Fibroblast of the aortic adventitia (primary cell): Measurements from ENCODE around the gene DOCK11. TPM values are rescaled to one million over a fixed set of nuclear protein-coding genes. Genes with fewer than 3 reads are reported as not detected.
"Not testable (repeated sequence)": the region's sequence is repeated elsewhere in the genome, so short reads cannot be mapped to it uniquely, and the experiment has no call there.

Experiments used
- DNase-seq: peaks from one replicate; pipeline ENCODE4 v3.0.0-alpha.2; 2010; ENCODE audit warnings: low read depth
- H3K4me3 ChIP-seq: 2 replicates; pipeline ENCODE4 v1.5.1; 2011; ENCODE audit warnings: low read depth, mild to moderate bottlenecking, control low read depth, low read length, moderate library complexity
- total RNA-seq: library from RNA; depleted of rRNA; stranded (reverse); fragments of >200 nt; gene quantifications from 2 replicates; pipeline ENCODE4 v1.2.3, GENCODE V29; 2012; ENCODE audit warnings: low replicate concordance
- TF ChIP-seq, protein P1 (sequence below): IDR thresholded peaks from 2 replicates; pipeline ENCODE4 v1.5.1; 2011; ENCODE audit warnings: mild to moderate bottlenecking, low read length, control low read depth, inconsistent platforms; ENCODE audit not compliant: insufficient read depth

DOCK11 gene
- total RNA-seq, 1 donor, result 34.8 TPM

- DNase-seq, result no peak
- TF ChIP-seq, protein P1, sequence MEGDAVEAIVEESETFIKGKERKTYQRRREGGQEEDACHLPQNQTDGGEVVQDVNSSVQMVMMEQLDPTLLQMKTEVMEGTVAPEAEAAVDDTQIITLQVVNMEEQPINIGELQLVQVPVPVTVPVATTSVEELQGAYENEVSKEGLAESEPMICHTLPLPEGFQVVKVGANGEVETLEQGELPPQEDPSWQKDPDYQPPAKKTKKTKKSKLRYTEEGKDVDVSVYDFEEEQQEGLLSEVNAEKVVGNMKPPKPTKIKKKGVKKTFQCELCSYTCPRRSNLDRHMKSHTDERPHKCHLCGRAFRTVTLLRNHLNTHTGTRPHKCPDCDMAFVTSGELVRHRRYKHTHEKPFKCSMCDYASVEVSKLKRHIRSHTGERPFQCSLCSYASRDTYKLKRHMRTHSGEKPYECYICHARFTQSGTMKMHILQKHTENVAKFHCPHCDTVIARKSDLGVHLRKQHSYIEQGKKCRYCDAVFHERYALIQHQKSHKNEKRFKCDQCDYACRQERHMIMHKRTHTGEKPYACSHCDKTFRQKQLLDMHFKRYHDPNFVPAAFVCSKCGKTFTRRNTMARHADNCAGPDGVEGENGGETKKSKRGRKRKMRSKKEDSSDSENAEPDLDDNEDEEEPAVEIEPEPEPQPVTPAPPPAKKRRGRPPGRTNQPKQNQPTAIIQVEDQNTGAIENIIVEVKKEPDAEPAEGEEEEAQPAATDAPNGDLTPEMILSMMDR, result no peak
These were observed 193.3 kb downstream of the DOCK11 start for GRCh38 chrX:118688935-118689334.

DNA sequence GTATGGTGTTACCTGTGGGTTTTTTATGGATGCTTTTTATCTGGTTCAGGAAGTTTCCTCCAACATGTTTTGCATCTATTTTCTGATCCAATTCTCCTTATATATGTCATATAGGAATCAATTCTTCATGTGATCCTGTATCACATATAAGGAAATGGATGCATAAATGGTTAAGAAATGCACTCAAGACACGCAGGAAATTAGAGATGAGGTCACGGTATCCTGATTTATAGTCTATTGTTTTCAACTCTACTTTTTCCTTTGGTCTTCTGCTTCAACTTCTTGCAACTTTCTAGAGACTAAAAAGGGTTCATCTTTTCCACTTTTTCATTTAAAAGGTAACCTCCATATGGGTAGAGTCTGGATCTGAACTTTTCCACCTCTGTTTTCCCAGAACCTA, 198.2 kb downstream of the DOCK11 start:
- TF ChIP-seq, protein P1, result no peak

More at GRCh38 chrX:118688935-118689334, 193.3 kb downstream of the DOCK11 start:
- H3K4me3 ChIP-seq, result no peak overlapping the region

GRCh38 chrX:118694638-118695037, 199.0 kb downstream of the DOCK11 start:
- TF ChIP-seq, protein P1, result no peak
- no peak overlapping the region for H3K4me3 ChIP-seq
- DNase-seq, result peak; percentile 10

More for the DNA sequence above, 198.2 kb downstream of the DOCK11 start:
- DNase-seq, result no peak
- H3K4me3 ChIP-seq, result no peak overlapping the region

DNA sequence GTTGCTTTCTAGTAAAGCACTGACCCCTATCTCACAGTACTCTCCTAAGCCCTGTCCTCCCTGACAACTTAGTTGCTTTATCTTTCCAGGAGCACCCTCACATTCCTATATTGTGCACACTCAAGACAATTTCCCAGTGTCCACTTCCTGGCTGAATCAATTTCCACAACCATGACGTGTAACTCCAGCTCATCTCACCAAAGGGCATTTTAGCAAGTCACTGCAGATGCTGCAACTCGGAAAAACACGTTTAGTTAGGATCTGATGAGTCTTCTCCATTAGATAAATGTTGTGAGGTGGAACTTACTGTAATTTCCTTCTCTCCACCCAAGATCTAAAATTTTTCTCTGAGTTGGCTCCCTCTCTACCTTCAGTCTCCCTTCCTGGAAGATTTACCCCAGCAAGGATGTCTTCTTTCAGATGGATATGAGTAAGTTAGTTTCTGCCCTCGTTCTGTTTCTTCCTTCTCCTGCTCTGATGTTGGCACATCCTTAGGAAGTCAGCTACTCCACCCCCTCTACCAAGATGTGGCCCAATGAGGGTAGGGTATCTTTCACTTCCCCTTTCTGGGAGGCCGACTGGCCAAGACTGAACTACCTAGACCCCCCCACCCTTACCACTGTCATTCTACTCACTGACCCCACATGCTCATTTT, 203.0 kb downstream of the DOCK11 start:
- H3K4me3 ChIP-seq, result no peak overlapping the region
- peak; percentile 16 for DNase-seq
- TF ChIP-seq, protein P1, result no peak

DNA sequence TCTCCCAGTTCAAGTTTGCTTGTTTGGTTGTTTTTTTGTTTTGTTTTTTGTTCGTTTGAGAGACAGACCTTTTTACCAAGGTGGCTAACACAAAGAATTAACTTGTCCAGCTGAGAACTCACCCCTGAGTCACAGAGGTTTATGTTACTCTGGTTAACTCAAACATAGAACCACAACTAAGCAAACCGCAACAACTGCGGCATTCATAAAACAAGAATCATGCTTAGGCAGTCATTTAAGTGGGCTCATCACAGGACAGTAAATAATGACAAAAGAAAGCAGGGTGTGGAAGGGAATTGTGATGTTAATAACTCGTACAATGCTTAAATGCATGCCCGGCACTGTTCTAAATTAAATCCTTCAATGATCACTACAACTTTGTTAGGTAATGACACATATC, 207.1 kb downstream of the DOCK11 start:
- DNase-seq, result no peak
- TF ChIP-seq, protein P1, result no peak
- no peak overlapping the region for H3K4me3 ChIP-seq

- TF ChIP-seq, protein P1, result no peak
- H3K4me3 ChIP-seq, result no peak overlapping the region
- DNase-seq, result no peak
These were observed 211.1 kb downstream of the DOCK11 start for GRCh38 chrX:118706681-118707080.

GRCh38 chrX:118714521-118714920, 218.9 kb downstream of the DOCK11 start:
- TF ChIP-seq, protein P1, result no peak
- no peak overlapping the region for H3K4me3 ChIP-seq
- no peak for DNase-seq

- H3K4me3 ChIP-seq, DNase-seq: not testable (repeated sequence)
These were observed 220.3 kb downstream of the DOCK11 start for GRCh38 chrX:118715917-118716316.

GRCh38 chrX:118716833-118717232, 221.2 kb downstream of the DOCK11 start:
- H3K4me3 ChIP-seq, DNase-seq: not testable (repeated sequence)
